ENCODE data around the gene SLC24A4.

DNA sequence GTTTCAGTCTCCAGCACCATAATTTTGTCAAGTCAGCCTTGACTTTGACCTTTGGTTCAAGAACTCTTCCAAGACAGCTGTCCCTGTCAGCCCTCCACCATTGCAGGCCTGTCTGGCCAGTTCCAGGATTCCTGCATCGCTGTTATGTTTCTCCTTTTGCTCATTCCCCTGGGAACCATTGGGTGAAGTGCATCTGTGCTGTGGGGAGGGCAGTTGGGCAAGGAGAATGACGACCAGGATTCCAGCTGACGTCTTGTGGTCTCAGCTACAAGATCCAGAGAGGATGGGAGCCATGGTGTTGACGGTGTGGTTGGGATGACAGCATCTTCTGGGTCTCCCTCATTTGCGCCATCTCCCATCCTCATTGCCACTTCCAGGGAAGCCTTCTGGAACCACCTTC lies 45.9 kb upstream of the SLC24A4 start:
- TF ChIP-seq POLR2AphosphoS5 (IDR thresholded peaks at IDR 0.05; ENCODE audit: low read depth, low read length), result no peak
- TF ChIP-seq SPI1 (IDR thresholded peaks at IDR 0.05; ENCODE audit: low read depth, low read length), result no peak
- no peak for TF ChIP-seq POLR2A (IDR thresholded peaks at IDR 0.05; ENCODE audit: low read depth, low read length)
- no peak for TF ChIP-seq TAF1 (IDR thresholded peaks at IDR 0.05; ENCODE audit: low read depth, low read length)
- TF ChIP-seq PAX5 (IDR thresholded peaks at IDR 0.05; ENCODE audit: insufficient read depth, low read length, severe bottlenecking), result no peak
- TF ChIP-seq POU2F2 (IDR thresholded peaks at IDR 0.05; ENCODE audit: low read depth, low read length), result no peak
